ENCODE measurements around the gene ABCB9. TPM values are rescaled to one million over a fixed set of nuclear protein-coding genes. Genes with fewer than 3 reads are reported as not detected.
A peak's percentile ranks its signal among the peaks of the same experiment; 100 is the strongest.

ABCB9 gene
- total RNA-seq, 6 experiments from 2014 or later = 9.2 to 11.1 (median 10.0) TPM

- no peak for TF ChIP-seq CTCF (IDR thresholded peaks at IDR 0.05)
- H3K4me3 Mint-ChIP-seq = no peak overlapping the region
- H3K9me3 Mint-ChIP-seq = no peaks in the 10 kb centered on the region
- H3K27me3 Mint-ChIP-seq (ENCODE audit: insufficient read depth) = no peaks in the 10 kb centered on the region
- H3K27ac Mint-ChIP-seq = no peak overlapping the region
- no peaks in the 10 kb centered on the region for H3K36me3 Mint-ChIP-seq (ENCODE audit: low read depth)
- peaks cover 60% of the 10 kb centered on the region for H3K4me1 Mint-ChIP-seq (ENCODE audit: low read depth)
- DNase-seq = no peak
These were observed 83.2 kb downstream of the ABCB9 start for GRCh38 chr12:122882908-122883558.

GRCh38 chr12:122880668-122881067 lies 85.6 kb downstream of the ABCB9 start:
- DNase-seq = peak; percentile 27
- H3K4me1 Mint-ChIP-seq (ENCODE audit: low read depth) = peaks cover 59% of the 10 kb centered on the region
- H3K27ac Mint-ChIP-seq = peak overlapping the region; percentile 25; the same call in 1 of the 2 replicates
- no peaks in the 10 kb centered on the region for H3K9me3 Mint-ChIP-seq
- H3K36me3 Mint-ChIP-seq (ENCODE audit: low read depth) = no peaks in the 10 kb centered on the region
- H3K27me3 Mint-ChIP-seq (ENCODE audit: insufficient read depth) = no peaks in the 10 kb centered on the region; the same call in 1 of the 2 replicates
- no peak overlapping the region for H3K4me3 Mint-ChIP-seq
- peak; percentile 73 for TF ChIP-seq CTCF (IDR thresholded peaks at IDR 0.05)

- Mint-ChIP-seq H3K4me3 (no peak overlapping the region), H3K4me1 (ENCODE audit: low read depth) (peaks cover 62% of the 10 kb centered on the region)
- no peak for DNase-seq
These were observed 86.1 kb downstream of the ABCB9 start for GRCh38 chr12:122880155-122880667.

More at GRCh38 chr12:122880155-122880667, 86.1 kb downstream of the ABCB9 start:
- Mint-ChIP-seq H3K27ac (peak overlapping the region; percentile 21; the same call in 1 of the 2 replicates), H3K27me3 (ENCODE audit: insufficient read depth) (no peaks in the 10 kb centered on the region; the same call in 1 of the 2 replicates), H3K9me3 (no peaks in the 10 kb centered on the region), H3K36me3 (ENCODE audit: low read depth) (no peaks in the 10 kb centered on the region)
- no peak for TF ChIP-seq CTCF (IDR thresholded peaks at IDR 0.05)

Small RNA genes within 50 kb of the gene (microRNA-seq; reads per million reads assigned to microRNA genes)
- gene MIR4304 = not detected

Other genes with a start within 250 kb of the ABCB9 start
- gene HCAR3, start 249.7 kb downstream of the ABCB9 start, total RNA-seq (2021; fragmentation: NEBNext Ultra II Directional; extraction: Animal tissue kit (Norgen Biotek cat#: 25700)) = not detected
- not detected for gene HCAR1, start 235.6 kb downstream of the ABCB9 start, total RNA-seq (2021; fragmentation: NEBNext Ultra II Directional; extraction: Animal tissue kit (Norgen Biotek cat#: 25700))
- gene DENR, start 213.6 kb downstream of the ABCB9 start, total RNA-seq (2021; fragmentation: NEBNext Ultra II Directional; extraction: Animal tissue kit (Norgen Biotek cat#: 25700)) = 10 to 100 TPM; 53.2 to 66.7 (median 61.7) TPM
- under 1 TPM; 0.08 to 0.40 (median 0.17) TPM for gene CCDC62, start 191.9 kb downstream of the ABCB9 start, total RNA-seq (2021; fragmentation: NEBNext Ultra II Directional; extraction: Animal tissue kit (Norgen Biotek cat#: 25700))
- 1 to 10 TPM; 6.7 to 9.8 (median 8.4) TPM for gene HIP1R, start 131.0 kb downstream of the ABCB9 start, total RNA-seq (2021; fragmentation: NEBNext Ultra II Directional; extraction: Animal tissue kit (Norgen Biotek cat#: 25700))
- 10 to 100 TPM; 26.4 to 33.1 (median 28.1) TPM for gene VPS37B, start 70.3 kb downstream of the ABCB9 start, total RNA-seq (2021; fragmentation: NEBNext Ultra II Directional; extraction: Animal tissue kit (Norgen Biotek cat#: 25700))
- gene OGFOD2, start 8.8 kb upstream of the ABCB9 start, total RNA-seq (2021; fragmentation: NEBNext Ultra II Directional; extraction: Animal tissue kit (Norgen Biotek cat#: 25700)) = 10 to 100 TPM; 16.2 to 18.3 (median 17.6) TPM
- gene ARL6IP4, start 14.2 kb upstream of the ABCB9 start, total RNA-seq (2021; fragmentation: NEBNext Ultra II Directional; extraction: Animal tissue kit (Norgen Biotek cat#: 25700)) = 100 to 1,000 TPM; 128 to 180 (median 149) TPM
- 1 to 10 TPM; 1.5 to 5.1 (median 4.1) TPM for gene PITPNM2, start 184.6 kb upstream of the ABCB9 start, total RNA-seq (2021; fragmentation: NEBNext Ultra II Directional; extraction: Animal tissue kit (Norgen Biotek cat#: 25700))

Measured in HFFc6 (cell line).